H1 (cell line): ENCODE data around the gene DVL1. TPM values are rescaled to one million over a fixed set of nuclear protein-coding genes. Genes with fewer than 3 reads are reported as not detected.

Source experiments
- CBX5 ChIP-seq: fragments of 300-800, 300-1000 bp; sonication (generic); IDR thresholded peaks from 2 replicates; pipeline ENCODE4 v1.7.1; 2016; ENCODE audit warnings: antibody characterized with exemption, low read length, low read depth
- CHD2 ChIP-seq: IDR thresholded peaks from 2 replicates; pipeline ENCODE4 v1.6.1; 2012; ENCODE audit warnings: low read length, improper control_type of control experiment
- GTF2F1 ChIP-seq: IDR thresholded peaks from 2 replicates; pipeline ENCODE4 v1.6.1; 2012; ENCODE audit warnings: low read depth, low read length, improper control_type of control experiment, borderline replicate concordance
- POU5F1 ChIP-seq: IDR thresholded peaks from 2 replicates; pipeline ENCODE4 v1.6.1; 2011; ENCODE audit warnings: low read depth, mild to moderate bottlenecking, low read length, moderate library complexity
- RXRA ChIP-seq: IDR thresholded peaks from 2 replicates; pipeline ENCODE4 v1.6.1; 2011; ENCODE audit warnings: low read depth, mild to moderate bottlenecking, low read length, moderate library complexity; ENCODE audit not compliant: insufficient read depth
- TAF7 ChIP-seq: optimal IDR thresholded peaks from 2 replicates; pipeline ENCODE3; 2011; ENCODE audit warnings: low read depth, mild to moderate bottlenecking, inconsistent platforms, low read length, moderate library complexity, borderline replicate concordance
- polyA plus RNA-seq, 7 experiments: library from polyadenylated mRNA; depleted of rRNA in 3 of 7; stranded (reverse) in 5 of 7; unstranded in 2 of 7; fragments of >200 nt in 5 of 7; fragments of 200-250 nt in 2 of 7; gene quantifications; 1 replicate in 5 of 7; 2 replicates in 1 of 7; 4 replicates in 1 of 7; pipeline versions ENCODE4 v1.2.1 to v1.2.3, GENCODE V29; 2011 to 2013; ENCODE audit warnings: missing spikeins in 2 of 7, mixed read lengths in 2 of 7
- total RNA-seq: library from RNA; stranded (reverse); fragmentation: NEBNext Ultra II Directional; extraction: Animal tissue kit (Norgen Biotek cat#: 25700); gene quantifications from 2 replicates; pipeline ENCODE4 v1.2.1, GENCODE V29; 2021
- TF ChIP-seq, protein P1 (sequence below): IDR thresholded peaks from 2 replicates; pipeline ENCODE4 v1.6.1; 2012; ENCODE audit warnings: low read length, inconsistent platforms
- TF ChIP-seq, protein P2 (sequence below): IDR thresholded peaks from 2 replicates; pipeline ENCODE4 v1.6.1; 2012; ENCODE audit warnings: inconsistent platforms

DVL1 gene
- total and polyA plus RNA-seq, 2 of the 8 experiments (the other 6 are each of a cell fraction or from before 2014, with no cell fraction given), result 39.4 to 58.9 TPM

DNA sequence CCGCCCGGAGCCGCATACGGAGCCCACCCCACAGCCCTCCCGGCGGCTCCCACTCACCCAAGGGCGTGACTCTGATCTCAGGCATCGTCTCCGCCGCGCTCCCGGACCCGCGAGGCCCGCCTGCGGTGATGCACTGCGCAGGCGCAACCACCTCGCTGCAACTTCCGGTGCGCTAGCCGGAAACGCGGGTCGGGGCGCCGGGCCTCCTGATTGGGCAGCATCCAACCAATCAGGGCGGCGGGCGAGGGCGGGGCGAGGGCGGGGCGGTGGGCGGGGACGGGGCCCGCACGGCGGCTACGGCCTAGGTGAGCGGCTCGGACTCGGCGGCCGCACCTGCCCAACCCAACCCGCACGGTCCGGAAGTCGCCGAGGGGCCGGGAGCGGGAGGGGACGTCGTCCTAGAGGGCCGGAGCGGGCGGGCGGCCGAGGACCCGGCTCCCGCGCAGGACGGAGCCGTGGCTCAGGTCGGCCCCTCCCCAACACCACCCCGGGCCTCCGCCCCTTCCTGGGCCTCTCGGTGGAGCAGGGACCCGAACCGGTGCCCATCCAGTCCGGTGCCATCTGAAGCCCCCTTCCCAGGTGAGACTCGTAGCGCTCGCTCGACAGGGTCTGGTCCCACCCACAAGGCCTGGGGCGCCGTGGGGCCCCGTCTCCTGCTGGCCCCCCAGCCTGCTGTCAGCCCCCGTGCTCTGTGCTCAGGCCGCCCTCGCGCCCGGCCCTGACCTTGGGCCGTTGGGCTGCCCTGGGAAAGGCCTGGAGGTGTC lies 24.5 kb downstream of the DVL1 start, which contains the start of the genes CPTP and INTS11 (continued):
- TF ChIP-seq TAF7 (peak; percentile 47), POU5F1 (no peak), CBX5 (no peak), RXRA (no peak), CHD2 (no peak), GTF2F1 (no peak)
- TF ChIP-seq, protein P1, sequence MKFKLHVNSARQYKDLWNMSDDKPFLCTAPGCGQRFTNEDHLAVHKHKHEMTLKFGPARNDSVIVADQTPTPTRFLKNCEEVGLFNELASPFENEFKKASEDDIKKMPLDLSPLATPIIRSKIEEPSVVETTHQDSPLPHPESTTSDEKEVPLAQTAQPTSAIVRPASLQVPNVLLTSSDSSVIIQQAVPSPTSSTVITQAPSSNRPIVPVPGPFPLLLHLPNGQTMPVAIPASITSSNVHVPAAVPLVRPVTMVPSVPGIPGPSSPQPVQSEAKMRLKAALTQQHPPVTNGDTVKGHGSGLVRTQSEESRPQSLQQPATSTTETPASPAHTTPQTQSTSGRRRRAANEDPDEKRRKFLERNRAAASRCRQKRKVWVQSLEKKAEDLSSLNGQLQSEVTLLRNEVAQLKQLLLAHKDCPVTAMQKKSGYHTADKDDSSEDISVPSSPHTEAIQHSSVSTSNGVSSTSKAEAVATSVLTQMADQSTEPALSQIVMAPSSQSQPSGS, result no peak
- TF ChIP-seq, protein P2, sequence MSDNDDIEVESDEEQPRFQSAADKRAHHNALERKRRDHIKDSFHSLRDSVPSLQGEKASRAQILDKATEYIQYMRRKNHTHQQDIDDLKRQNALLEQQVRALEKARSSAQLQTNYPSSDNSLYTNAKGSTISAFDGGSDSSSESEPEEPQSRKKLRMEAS, result peak; percentile 44
